HG03025 (cell line): ENCODE data around the gene FCN3.
"Not testable (repeated sequence)": the region's sequence is repeated elsewhere in the genome, so short reads cannot be mapped to it uniquely, and the experiment has no call there.

ENCODE experiments used
- ATAC-seq: cut with Tn5 transposase; IDR thresholded peaks from one replicate; pipeline ENCODE4 v1.9.1; 2021; ENCODE audit warnings: mild to moderate bottlenecking, moderate library complexity; ENCODE audit not compliant: unreplicated experiment, low FRiP score

The FCN3 gene

DNA sequence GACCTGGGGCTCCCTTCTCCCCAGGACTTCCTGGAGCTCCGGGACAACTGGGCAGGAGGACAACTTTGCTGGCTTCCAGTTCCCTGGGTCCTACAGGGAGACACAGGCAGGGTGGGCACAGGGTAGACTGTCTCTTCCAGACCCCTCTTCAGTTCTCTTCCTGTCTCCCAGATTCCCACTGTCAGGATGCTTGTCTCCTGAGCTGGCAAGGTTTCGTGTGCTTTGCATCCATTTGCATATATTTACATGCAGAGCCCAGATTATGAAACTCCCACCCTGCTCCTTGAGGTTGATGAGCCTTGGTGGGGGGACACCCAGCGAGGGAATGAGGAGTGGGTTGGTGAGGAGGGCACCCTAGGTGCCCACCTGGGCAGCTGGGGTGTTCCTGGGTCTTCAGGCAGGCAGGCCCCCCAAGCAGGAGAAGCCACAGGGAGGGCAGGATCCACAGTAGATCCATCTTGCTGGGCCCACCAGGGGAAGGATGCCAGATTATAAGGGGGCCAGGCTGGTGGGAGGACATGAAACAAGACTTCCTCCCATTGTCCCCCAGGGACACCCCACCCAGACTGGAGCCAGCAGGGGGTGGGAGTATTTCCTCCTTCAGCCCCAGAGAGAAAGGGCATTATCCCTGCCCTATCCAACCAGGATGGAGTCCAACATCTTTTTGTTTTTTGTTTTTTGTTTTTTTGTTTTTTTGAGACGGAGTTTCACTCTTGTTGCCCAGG, at the start of gene FCN3:
Gene FCN3 (minus strand): TSS at position 463 of the 725 bp plus-strand sequence. CDS start 6 bp downstream, at position 457.
- ATAC-seq = no peak

DNA sequence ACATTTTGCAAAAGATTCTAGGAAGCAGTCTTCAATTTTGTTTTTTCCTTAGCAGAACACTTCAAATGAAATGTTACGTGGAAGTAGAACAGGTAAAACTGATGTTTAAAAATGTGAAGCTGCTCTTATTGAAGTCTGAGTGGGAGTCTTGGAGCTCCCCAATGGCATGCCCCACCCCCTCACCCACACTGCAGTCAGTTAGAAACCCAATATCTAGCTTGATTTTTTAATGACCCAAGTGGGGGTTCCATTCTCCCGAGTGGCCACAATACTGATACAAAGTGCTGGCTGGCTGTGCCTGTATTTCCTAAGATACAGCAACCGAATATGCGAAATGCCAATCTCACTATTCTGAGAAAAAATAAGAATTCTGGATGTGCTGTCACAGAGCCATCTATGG, 49.1 kb upstream of the FCN3 start:
- no peak for ATAC-seq

GRCh38 chr1:27418326-27419185, 43.9 kb upstream of the FCN3 start:
- no peak for ATAC-seq

DNA sequence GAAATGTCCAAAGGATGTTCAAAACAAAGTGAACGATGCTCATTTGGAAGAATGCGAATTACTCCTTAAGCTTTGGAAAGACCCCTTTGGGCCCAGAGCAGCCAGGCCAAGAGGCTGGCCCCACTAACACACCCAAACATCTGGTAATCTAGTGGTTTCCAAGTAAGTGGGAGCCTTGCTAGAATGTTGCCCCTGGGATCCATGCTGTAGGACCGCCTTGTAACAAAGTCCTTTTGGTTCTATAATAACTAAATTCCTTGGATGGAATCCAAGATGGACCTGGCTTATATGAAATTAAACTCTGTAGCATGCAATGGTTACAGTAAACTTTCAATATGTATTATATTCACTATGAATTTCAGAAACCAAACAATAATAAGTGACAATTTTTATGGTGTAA, 43.1 kb upstream of the FCN3 start:
- ATAC-seq = no peak

- ATAC-seq = no peak
Observed at GRCh38 chr1:27416387-27417111, 41.9 kb upstream of the FCN3 start.

DNA sequence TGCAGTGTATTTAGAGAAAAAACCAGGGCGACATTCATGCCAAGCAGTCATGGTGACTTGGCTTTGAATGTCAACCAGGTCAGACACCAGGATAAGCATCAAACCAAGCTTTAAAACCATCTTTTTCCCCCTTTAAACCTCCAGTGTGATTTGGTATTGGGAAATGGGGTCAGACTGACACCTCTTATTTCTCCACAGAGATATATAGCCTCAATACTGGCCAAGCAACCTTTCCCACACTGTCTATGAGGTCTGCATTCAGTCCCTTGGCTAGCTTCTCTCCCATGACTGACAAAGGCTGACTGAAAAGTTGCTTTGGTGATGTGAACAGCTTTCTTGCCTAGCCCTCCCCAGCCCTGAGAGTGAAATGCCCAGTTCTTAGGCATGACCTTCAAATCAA, 39.5 kb upstream of the FCN3 start:
- ATAC-seq = no peak

DNA sequence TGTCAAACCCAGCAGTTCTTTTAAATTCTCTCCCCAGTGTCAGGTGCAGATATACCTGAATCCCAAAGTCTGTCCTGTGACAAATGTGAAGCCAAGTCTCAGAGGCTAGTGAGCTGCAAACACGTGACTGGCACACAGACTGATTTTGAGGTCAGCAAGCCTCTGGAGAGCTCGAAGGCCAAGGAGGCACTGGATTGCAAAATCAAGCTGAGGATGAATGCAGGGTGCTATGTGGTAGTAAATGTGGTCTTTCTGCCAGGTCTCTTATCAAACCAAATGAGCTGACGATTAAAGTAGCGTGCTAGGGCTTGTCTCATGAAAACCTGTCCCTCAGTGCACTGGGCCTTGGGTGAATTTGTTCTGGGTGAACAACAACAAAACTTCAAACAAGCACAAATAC, 38.4 kb upstream of the FCN3 start:
- ATAC-seq = no peak

GRCh38 chr1:27412502-27412901, 37.9 kb upstream of the FCN3 start:
- ATAC-seq = no peak

DNA sequence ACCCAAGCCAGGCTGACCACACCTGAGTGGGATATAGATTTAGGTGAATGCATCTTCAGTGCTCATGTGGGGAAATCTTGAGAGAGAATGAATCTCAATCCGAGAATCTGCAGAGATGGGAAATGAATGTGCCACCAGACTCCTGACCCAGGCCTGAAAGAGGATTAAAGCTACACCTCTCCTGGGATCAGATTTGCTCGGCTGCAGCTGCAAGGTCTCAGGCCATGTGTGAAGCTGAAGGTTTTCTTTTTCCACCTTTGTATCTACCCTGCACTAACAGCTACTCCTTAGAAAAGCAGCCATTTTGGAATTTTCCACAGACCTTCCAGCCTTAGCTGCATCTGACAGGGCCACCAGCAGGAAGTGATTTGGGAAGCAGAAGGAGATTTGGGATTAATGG, 36.1 kb upstream of the FCN3 start:
- ATAC-seq = no peak

DNA sequence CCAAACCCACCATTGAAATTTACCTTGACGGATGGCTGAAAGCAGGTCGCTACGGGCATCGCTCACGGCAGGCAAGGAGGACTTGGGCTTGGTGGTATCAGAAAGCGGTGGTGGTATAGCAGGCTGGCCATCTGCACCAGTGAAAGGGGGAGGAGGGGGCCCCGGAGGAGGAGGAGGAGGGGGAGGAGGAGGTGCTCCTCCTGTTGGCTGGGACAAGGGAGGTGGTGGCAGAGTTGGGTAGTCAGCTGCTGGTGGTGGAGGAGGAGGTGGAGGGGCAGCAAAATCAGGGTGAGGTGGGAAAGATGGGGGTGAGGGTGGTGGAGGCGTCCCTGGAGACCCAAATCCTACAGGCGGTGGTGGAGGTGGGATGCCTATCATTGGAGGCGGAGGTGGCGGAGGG, 35.0 kb upstream of the FCN3 start:
- no peak for ATAC-seq

GRCh38 chr1:27408151-27408550, 33.5 kb upstream of the FCN3 start:
- ATAC-seq = no peak

DNA sequence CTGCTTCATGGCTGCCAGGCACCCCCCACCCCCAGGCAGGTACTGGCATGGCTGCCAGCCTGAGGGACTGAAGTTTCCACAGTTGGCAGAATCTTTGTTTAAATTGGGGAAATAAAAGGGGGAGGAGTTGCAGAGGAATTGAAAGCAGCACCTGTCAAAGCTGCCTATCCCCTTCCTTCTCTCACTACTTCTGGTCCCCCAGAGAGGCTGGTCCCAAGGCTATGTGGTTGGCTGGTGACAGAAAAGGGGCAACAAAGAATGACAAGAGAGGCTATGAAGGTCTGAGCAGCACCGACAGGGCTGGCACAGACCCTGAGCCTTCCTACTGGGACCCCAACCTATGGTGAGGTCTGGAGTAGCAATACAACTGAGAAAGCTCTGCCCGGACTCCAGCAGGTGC, 32.2 kb upstream of the FCN3 start:
- not testable (repeated sequence) for ATAC-seq

DNA sequence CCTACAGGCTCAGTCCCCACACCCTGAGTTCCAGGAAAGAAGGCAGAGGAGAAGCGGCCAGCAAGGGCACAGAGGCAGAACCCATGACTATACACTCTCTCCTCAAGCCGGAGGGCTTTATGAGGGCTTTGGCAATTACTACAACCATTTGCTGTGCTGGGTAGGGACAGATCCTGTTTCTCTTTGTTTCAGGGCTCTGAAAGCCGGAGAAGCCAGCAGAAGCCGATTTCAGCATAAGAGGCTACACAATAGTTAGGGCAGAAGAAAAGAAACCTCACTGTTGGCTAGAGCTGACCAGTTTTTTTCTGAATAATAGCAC, 31.7 kb upstream of the FCN3 start:
- no peak for ATAC-seq

- ATAC-seq = not testable (repeated sequence)
Observed at GRCh38 chr1:27405598-27406361, 31.2 kb upstream of the FCN3 start.

GRCh38 chr1:27405074-27405473, 30.4 kb upstream of the FCN3 start:
- ATAC-seq = no peak

DNA sequence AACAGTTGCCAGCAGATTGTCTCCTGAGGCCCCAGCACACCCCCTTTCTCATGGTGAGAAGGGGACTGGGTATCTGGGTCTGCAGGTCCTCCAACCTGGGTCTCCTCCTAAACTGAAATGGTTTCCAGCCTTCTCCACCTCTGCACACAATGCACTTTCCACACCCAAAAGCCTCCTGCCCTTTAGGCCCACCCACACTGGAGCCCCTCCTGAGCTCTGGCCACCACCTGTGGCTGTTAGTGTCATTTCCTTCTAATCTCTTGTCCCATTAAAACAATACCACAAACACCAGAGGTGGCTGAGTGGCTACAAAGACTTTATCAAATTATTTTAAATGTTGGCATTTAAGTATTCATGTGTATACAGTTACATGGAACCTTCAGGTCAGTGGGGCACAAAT, 29.3 kb upstream of the FCN3 start:
- ATAC-seq = no peak

GRCh38 chr1:27403065-27403726, 28.6 kb upstream of the FCN3 start:
- no peak for ATAC-seq

- no peak for ATAC-seq
Observed at GRCh38 chr1:27402349-27402754, 27.7 kb upstream of the FCN3 start.

DNA sequence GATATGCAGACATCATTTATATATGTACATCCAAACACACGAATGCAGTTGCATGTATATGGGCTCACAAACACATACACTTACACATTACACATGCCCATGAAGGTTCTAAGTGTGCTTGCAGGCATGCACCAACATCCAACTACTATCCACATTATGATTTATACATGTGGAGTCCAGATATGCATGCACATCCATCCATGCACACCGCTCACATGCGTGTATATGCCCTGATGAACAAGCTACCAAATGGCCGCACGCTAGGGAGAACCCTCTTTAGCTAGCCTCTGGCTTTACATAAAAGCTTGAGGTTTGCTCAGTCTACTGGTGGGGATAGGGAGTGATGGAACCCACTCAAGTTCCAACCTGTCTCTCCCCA, 26.3 kb upstream of the FCN3 start:
- ATAC-seq = no peak
